HepG2 (cell line): ENCODE measurements around the gene GCHFR. TPM values are rescaled to one million over a fixed set of nuclear protein-coding genes. Genes with fewer than 3 reads are reported as not detected.

Experiments
- NFE2L2 ChIP-seq: fragments of 150-350 bp; IDR thresholded peaks from 2 replicates; pipeline ENCODE4 v1.6.1; 2014; ENCODE audit warnings: low read length
- PCBP2 ChIP-seq: fragments of 200-400 bp; formaldehyde crosslinking; optimal IDR thresholded peaks from 2 replicates; pipeline ENCODE3; 2018; ENCODE audit warnings: low read length, low read depth; ENCODE audit not compliant: poor library complexity, severe bottlenecking
- POLR2AphosphoS2 ChIP-seq: IDR thresholded peaks from 2 replicates; pipeline ENCODE4 v1.6.1; 2011; ENCODE audit warnings: low read depth, low read length, improper control_type of control experiment
- SKI ChIP-seq: fragments of 450-650 bp; IDR thresholded peaks from one replicate; pipeline ENCODE4 v1.6.1; 2018; ENCODE audit warnings: mild to moderate bottlenecking; ENCODE audit not compliant: partially characterized antibody
- SNRNP70 ChIP-seq: fragments of 200-400 bp; formaldehyde crosslinking; IDR thresholded peaks from 2 replicates; pipeline ENCODE4 v1.6.1; 2017; ENCODE audit warnings: mild to moderate bottlenecking, low read depth, low read length, moderate library complexity
- TAF15 ChIP-seq: fragments of 200-400 bp; formaldehyde crosslinking; IDR thresholded peaks from one replicate; pipeline ENCODE4 v1.6.1; 2018; ENCODE audit warnings: mild to moderate bottlenecking, low read depth, low read length; ENCODE audit not compliant: poor library complexity, severe bottlenecking
- ZFYVE20 ChIP-seq: sonication (generic); formaldehyde crosslinking; IDR thresholded peaks from 2 replicates; pipeline ENCODE4 v1.8.0; 2023; ENCODE audit warnings: low read depth, mild to moderate bottlenecking, moderate library complexity, missing genetic modification reagents, borderline replicate concordance
- ZNF549 ChIP-seq: sonication (generic); formaldehyde crosslinking; IDR thresholded peaks from 2 replicates; pipeline ENCODE4 v1.5.0; 2020; ENCODE audit warnings: missing genetic modification reagents
- ZNF563 ChIP-seq: sonication (generic); formaldehyde crosslinking; IDR thresholded peaks from 2 replicates; pipeline ENCODE4 v1.8.0; 2022; ENCODE audit warnings: mild to moderate bottlenecking, moderate library complexity, missing genetic modification reagents
- polyA plus RNA-seq, 8 experiments: library from polyadenylated mRNA; depleted of rRNA in 3 of 8; stranded (reverse) in 7 of 8; unstranded in 1 of 8; fragments of >200 nt; fragmentation: Illumina TruSeq in 4 of 8; extraction: Trizol in 4 of 8; gene quantifications; 2 replicates each; pipeline versions ENCODE4 v1.2.1 to v1.2.3, GENCODE V29; 2011 to 2016; ENCODE audit warnings: low read depth in 4 of 8, missing spikeins in 1 of 8, mixed read lengths in 1 of 8; ENCODE audit not compliant: insufficient read depth in 1 of 8
- total RNA-seq, 5 experiments: library from RNA; depleted of rRNA; stranded (reverse); fragments of >200 nt; fragmentation: Illumina TruSeq; extraction: Trizol; gene quantifications; 2 replicates each; pipeline ENCODE4 v1.2.3, GENCODE V29; 2016; ENCODE audit warnings: low read depth in 1 of 5
- TF ChIP-seq, protein P1 (sequence below): sonication (generic); formaldehyde crosslinking; IDR thresholded peaks from one replicate; pipeline ENCODE4 v1.5.1; 2020; ENCODE audit warnings: mild to moderate bottlenecking, missing genetic modification reagents; ENCODE audit errors: not compliant biosample characterization
- TF ChIP-seq, protein P2 (sequence below): sonication (generic); formaldehyde crosslinking; IDR thresholded peaks from 2 replicates; pipeline ENCODE4 v1.8.1; 2023; ENCODE audit warnings: mild to moderate bottlenecking, moderate library complexity, missing genetic modification reagents
- TF ChIP-seq, protein P3 (sequence below): IDR thresholded peaks from 2 replicates; pipeline ENCODE4 v1.6.1; 2012; ENCODE audit warnings: low read depth, low read length, improper control_type of control experiment
- TF ChIP-seq, protein P4 (sequence below): sonication (generic); formaldehyde crosslinking; IDR thresholded peaks from 2 replicates; pipeline ENCODE4 v1.4.0; 2020; ENCODE audit warnings: low read depth, mild to moderate bottlenecking, missing genetic modification reagents
- TF ChIP-seq, protein P5 (sequence below): sonication (generic); formaldehyde crosslinking; conservative IDR thresholded peaks from 2 replicates; pipeline ENCODE4 v1.4.0; 2020; ENCODE audit warnings: missing genetic modification reagents

Gene GCHFR
- total and polyA plus RNA-seq, 2 of the 13 experiments (the other 11 are each of a cell fraction or from before 2014, with no cell fraction given) = 51.5 to 92.4 TPM

DNA sequence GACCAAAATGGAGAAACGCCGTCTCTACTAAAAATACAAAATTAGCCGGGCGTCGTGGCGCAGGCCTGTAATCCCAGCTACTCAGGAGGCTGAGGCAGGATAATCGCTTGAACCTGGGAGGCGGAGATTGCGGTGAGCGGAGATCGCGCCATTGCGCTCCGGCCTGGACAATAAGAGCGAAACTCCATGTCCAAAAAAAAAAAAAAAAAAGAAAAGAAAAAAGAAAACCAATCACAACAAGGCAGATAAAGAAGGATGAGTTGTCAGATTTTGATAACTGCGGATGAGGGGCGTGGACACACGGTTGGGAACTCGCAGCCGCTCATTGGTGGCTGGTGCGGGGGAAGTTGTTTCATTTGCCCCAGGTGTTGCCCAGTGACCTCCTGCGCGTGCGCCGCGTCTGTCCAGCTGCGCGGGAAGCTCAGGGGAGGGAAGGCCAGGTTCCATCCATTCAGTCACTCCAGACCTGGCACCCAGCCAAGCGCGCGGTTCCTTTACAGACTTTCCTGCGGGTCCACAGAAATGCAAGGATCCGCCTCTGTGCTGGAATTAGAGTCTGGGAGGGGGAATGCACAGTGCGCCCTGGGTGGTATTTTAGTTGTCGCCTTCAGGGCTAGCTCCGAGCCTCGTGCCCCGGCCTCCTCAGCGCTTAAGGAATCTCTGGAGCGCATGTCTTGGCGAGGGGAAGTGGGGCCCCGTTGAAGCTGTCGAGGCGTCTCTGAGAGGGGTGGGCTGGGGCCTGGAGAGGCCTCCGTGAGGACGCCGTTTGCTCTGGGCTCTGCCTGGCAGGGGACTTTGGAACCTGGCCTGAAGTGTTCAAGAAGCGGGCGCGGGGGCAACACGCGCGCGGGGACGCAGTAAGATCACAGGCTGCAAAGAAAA, 708 bp upstream of the GCHFR start (continued):
- TF ChIP-seq, protein P1, sequence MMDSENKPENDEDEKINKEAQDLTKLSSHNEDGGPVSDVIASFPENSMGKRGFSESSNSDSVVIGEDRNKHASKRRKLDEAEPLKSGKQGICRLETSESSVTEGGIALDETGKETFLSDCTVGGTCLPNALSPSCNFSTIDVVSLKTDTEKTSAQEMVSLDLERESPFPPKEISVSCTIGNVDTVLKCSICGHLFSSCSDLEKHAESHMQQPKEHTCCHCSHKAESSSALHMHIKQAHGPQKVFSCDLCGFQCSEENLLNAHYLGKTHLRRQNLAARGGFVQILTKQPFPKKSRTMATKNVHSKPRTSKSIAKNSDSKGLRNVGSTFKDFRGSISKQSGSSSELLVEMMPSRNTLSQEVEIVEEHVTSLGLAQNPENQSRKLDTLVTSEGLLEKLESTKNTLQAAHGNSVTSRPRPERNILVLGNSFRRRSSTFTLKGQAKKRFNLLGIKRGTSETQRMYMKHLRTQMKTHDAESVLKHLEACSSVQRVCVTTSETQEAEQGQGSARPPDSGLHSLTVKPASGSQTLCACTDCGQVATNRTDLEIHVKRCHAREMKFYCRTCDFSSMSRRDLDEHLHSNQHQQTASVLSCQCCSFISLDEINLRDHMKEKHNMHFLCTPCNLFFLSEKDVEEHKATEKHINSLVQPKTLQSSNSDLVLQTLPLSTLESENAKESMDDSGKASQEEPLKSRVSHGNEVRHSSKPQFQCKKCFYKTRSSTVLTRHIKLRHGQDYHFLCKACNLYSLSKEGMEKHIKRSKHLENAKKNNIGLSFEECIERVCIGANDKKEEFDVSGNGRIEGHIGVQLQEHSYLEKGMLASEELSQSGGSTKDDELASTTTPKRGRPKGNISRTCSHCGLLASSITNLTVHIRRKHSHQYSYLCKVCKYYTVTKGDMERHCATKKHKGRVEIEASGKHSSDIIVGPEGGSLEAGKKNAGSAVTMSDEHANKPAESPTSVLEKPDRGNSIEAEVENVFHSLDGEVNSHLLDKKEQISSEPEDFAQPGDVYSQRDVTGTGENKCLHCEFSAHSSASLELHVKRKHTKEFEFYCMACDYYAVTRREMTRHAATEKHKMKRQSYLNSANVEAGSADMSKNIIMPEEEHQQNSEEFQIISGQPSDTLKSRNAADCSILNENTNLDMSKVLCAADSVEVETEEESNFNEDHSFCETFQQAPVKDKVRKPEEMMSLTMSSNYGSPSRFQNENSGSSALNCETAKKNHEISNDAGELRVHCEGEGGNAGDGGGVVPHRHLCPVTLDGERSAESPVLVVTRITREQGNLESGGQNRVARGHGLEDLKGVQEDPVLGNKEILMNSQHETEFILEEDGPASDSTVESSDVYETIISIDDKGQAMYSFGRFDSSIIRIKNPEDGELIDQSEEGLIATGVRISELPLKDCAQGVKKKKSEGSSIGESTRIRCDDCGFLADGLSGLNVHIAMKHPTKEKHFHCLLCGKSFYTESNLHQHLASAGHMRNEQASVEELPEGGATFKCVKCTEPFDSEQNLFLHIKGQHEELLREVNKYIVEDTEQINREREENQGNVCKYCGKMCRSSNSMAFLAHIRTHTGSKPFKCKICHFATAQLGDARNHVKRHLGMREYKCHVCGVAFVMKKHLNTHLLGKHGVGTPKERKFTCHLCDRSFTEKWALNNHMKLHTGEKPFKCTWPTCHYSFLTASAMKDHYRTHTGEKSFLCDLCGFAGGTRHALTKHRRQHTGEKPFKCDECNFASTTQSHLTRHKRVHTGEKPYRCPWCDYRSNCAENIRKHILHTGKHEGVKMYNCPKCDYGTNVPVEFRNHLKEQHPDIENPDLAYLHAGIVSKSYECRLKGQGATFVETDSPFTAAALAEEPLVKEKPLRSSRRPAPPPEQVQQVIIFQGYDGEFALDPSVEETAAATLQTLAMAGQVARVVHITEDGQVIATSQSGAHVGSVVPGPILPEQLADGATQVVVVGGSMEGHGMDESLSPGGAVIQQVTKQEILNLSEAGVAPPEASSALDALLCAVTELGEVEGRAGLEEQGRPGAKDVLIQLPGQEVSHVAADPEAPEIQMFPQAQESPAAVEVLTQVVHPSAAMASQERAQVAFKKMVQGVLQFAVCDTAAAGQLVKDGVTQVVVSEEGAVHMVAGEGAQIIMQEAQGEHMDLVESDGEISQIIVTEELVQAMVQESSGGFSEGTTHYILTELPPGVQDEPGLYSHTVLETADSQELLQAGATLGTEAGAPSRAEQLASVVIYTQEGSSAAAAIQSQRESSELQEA (CRISPR knock-in tag) = no peak
- TF ChIP-seq ZNF563 (CRISPR knock-in tag) = no peak
- TF ChIP-seq PCBP2 = no peak
- TF ChIP-seq, protein P2, sequence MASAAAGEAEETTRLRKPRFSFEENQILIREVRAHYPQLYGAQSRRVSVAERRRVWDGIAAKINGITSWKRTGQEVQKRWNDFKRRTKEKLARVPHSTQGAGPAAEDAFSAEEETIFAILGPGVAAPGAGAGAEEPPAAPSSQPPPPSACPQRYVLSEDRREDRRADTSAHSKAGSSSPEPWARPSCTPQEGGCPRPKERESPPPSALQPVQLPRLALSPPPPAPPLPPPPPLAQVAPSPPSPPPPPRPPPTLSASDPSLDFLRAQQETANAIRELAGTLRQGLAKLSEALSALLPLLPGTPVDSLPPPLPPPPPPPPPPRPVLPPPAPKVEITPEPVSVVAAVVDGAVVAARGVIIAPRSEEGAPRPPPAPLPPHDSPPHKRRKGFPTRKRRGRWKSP = 0 out of 2 replicates have a peak, but pooled peaks have one; percentile 8
- TF ChIP-seq ZFYVE20 (CRISPR knock-in tag) = no peak; the same call in 1 of the 2 replicates
- TF ChIP-seq SNRNP70 = no peak
- TF ChIP-seq, protein P3, sequence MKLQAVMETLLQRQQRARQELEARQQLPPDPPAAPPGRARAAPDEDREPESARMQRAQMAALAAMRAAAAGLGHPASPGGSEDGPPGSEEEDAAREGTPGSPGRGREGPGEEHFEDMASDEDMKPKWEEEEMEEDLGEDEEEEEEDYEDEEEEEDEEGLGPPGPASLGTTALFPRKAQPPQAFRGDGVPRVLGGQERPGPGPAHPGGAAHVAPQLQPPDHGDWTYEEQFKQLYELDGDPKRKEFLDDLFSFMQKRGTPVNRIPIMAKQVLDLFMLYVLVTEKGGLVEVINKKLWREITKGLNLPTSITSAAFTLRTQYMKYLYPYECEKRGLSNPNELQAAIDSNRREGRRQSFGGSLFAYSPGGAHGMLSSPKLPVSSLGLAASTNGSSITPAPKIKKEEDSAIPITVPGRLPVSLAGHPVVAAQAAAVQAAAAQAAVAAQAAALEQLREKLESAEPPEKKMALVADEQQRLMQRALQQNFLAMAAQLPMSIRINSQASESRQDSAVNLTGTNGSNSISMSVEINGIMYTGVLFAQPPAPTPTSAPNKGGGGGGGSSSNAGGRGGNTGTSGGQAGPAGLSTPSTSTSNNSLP = no peak
- TF ChIP-seq, protein P4, sequence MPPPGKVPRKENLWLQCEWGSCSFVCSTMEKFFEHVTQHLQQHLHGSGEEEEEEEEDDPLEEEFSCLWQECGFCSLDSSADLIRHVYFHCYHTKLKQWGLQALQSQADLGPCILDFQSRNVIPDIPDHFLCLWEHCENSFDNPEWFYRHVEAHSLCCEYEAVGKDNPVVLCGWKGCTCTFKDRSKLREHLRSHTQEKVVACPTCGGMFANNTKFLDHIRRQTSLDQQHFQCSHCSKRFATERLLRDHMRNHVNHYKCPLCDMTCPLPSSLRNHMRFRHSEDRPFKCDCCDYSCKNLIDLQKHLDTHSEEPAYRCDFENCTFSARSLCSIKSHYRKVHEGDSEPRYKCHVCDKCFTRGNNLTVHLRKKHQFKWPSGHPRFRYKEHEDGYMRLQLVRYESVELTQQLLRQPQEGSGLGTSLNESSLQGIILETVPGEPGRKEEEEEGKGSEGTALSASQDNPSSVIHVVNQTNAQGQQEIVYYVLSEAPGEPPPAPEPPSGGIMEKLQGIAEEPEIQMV (CRISPR knock-in tag) = no peak
- no peak for TF ChIP-seq NFE2L2
- TF ChIP-seq ZNF549 = no peak
- TF ChIP-seq POLR2AphosphoS2 = no peak
- TF ChIP-seq TAF15 = no peak
- TF ChIP-seq, protein P5, sequence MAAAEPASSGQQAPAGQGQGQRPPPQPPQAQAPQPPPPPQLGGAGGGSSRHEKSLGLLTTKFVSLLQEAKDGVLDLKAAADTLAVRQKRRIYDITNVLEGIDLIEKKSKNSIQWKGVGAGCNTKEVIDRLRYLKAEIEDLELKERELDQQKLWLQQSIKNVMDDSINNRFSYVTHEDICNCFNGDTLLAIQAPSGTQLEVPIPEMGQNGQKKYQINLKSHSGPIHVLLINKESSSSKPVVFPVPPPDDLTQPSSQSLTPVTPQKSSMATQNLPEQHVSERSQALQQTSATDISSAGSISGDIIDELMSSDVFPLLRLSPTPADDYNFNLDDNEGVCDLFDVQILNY (CRISPR knock-in tag) = peak; percentile 93
- no peak for TF ChIP-seq SKI
